GM10266 (cell line): Measurements from ENCODE around the gene LIF.

Source experiments
- DNase-seq: peaks from one replicate; pipeline ENCODE4 v3.0.0; 2012; ENCODE audit errors: extremely low spot score
- TF ChIP-seq, protein P1 (sequence below): IDR thresholded peaks from 2 replicates; pipeline ENCODE4 v1.5.1; 2012; ENCODE audit warnings: mild to moderate bottlenecking, low read depth; ENCODE audit not compliant: control insufficient read depth, insufficient read depth; ENCODE audit errors: missing control alignments

The LIF gene

DNA sequence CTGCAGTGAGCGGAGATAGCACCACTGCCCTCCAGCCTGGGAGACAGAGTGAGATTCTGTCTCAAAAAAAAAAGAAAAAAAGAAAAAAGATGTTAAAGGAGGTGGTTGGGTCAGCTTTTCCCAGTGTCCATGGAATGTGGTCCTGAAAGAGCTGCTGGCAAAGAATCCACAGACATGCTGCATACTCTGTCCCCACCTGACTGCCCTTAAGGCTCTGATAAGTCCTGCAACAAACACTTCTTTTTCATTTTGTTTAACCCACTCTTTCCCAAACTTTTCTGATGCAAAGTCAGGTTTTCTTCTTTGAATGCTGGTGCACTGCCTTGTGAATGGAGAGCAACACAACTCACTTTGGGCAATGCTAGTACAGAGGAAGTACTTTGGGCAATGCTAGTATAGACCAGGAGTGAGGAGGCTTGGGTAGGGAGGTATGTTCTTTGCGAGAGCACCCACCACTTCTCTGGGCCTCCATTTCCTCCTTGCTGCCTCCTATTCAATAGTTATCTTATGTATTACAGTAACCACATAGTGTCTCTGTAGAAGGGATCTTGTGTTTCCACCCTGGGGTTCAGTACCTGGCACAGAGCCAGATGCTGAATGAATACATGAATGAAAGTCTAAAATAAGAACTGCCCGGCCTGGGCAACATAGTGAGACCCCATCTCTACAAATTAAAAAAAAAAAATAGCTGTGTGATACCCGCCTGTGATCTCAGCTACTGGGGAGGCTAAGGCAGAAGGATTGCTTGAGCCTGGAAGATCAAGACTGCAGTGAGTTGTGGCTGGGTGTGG, 18.9 kb downstream of the LIF start:
- TF ChIP-seq, protein P1, sequence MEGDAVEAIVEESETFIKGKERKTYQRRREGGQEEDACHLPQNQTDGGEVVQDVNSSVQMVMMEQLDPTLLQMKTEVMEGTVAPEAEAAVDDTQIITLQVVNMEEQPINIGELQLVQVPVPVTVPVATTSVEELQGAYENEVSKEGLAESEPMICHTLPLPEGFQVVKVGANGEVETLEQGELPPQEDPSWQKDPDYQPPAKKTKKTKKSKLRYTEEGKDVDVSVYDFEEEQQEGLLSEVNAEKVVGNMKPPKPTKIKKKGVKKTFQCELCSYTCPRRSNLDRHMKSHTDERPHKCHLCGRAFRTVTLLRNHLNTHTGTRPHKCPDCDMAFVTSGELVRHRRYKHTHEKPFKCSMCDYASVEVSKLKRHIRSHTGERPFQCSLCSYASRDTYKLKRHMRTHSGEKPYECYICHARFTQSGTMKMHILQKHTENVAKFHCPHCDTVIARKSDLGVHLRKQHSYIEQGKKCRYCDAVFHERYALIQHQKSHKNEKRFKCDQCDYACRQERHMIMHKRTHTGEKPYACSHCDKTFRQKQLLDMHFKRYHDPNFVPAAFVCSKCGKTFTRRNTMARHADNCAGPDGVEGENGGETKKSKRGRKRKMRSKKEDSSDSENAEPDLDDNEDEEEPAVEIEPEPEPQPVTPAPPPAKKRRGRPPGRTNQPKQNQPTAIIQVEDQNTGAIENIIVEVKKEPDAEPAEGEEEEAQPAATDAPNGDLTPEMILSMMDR: no peak
- no peak for DNase-seq

DNA sequence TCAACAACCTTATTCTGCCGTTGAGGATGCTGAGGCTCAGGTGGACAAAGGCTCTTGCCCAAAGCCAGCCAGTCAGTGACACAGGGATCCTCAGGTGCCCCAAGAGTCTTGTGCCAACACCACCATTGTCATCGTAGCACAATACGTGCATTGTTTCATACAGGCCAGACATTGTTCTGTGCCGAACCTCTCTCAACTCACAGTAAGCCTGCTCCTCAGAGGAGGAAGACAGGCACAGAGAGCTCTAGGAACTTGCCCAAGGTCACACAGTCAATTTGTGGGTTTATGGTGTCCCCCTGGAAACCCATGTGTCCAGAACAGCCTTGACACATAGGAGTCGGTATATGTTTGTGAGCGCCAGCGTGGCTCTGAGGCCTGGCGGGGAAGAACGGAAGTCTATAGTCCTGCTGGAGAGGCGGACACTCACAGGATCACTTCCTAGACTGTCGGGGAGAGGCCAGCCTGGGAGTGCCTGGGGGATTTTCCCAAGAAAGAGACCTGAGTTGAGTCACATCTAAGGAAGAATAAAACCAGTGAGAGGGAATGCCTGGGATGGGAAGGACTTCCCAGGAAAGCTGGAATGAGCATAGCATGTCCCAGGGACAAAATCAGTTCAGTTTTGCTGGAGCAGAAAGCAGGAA, 20.2 kb downstream of the LIF start:
- DNase-seq: no peak

DNA sequence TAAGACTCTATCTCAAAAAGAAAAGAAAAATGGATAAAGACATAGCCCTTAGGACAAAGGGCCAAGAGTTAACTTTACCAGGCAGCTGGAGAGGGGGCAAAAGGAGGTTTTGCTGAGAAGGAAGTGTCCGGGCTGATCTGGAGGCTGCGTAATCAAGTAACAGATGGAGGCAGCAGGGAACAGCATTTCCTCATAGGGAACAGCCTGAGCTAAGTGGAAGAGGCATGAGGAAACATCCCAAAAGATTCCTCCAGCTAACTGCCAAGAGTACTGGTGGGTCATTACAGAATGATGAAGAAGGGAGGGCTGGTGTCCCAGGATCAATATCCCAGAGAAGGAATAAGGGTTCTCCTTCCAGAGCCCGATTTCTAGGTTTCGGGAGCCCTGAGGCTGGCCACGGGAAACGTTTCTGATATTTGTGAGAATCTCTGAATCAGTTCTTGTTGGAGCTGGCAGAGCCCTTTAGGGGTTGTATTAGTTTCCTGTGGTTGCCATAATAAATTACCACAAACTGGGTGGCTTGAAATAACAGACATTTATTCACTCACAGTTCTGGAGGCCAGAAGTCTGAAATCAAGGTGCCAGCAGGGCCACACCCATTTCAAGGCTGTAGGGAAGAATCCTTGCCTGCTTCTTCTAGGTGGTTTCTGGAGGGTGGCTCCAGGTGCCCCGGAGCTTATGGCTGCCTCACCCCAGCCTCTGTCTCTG, 21.2 kb downstream of the LIF start:
- DNase-seq: no peak

More for the DNA sequence above, 20.2 kb downstream of the LIF start:
- TF ChIP-seq, protein P1: no peak

DNA sequence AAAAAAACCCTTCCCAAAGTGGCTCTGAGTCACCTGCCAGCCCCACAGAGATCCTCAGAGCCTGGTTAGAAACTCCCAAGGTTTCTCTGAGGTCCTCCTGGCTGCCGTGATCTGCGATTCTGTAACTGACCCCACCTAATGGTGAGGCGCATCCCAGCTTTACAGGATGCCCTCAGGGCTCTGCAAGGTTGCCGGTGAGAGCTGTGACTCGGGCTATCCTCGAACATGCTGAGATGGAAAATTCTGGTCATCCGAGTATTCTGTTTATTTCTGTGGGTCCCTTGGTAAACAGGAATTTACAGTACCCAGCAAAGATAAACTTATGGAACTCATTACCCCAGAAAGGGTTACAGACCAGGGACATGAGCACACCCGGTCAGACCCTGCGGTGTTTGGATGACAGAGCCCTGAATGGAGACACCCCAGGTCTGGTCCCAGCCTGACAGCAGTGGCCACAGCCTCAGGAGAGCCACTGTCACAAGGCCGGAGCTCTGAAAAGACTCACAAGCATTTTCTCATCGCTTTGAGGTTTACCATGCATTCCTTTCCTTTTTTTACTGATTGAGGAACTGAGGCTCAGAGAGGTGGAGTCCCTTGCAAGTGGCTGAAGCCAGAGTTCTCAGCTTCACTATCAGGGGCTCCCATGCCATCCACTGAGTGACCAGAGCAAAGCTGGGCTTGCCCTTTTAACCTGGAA, 22.2 kb downstream of the LIF start:
- DNase-seq: peak; percentile 57
- TF ChIP-seq, protein P1: no peak

More for the DNA sequence above, 21.2 kb downstream of the LIF start:
- TF ChIP-seq, protein P1: no peak

DNA sequence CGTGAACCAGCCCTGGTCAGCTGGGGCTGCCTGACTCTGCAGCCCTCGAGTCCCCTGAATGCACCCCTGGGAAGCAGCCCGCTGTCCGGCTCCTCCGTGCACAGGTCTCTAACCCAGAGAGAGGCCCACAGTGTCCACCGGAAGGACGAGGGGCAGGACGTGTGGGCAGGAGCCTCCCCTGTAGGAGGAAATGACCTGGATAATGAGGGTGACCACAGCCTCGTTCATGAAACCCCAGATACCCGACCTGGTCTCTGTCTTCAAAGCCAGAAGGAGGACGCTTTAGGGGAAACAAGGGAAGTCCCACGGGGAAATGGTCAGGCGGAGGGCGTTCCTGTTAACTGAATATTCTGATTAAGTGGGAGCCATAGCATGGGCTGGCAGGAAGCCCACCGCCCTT, 23.3 kb downstream of the LIF start:
- no peak for DNase-seq

DNA sequence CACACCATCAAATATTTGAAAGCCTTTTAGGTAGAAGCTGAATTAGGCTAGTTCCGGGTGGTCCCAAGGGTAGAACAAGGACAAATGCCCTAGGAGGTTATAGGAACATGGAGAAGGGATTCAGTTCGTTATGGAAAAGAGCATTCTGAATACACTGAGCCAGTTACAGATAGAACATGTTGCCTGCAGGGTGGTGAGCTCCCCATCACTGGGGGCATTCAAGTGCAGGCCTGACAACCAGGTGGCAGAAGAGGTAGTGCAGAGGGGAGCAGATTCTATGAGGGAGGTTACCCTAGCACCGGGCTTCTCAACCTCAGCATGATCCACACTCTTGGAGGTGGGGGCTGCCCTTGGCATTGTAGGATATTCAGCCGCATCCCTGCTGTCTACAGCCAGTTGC, 24.2 kb downstream of the LIF start:
- TF ChIP-seq, protein P1: no peak
- DNase-seq: no peak

More for the DNA sequence above, 23.3 kb downstream of the LIF start:
- TF ChIP-seq, protein P1: no peak
